NCI-H1048 (cell line): Measurements from ENCODE around the gene FZD7.

ENCODE experiments used
- DNase-seq: peaks from one replicate; lab custom pipeline; 2025; lab: John Stamatoyannopoulos, UW

The FZD7 gene

DNA sequence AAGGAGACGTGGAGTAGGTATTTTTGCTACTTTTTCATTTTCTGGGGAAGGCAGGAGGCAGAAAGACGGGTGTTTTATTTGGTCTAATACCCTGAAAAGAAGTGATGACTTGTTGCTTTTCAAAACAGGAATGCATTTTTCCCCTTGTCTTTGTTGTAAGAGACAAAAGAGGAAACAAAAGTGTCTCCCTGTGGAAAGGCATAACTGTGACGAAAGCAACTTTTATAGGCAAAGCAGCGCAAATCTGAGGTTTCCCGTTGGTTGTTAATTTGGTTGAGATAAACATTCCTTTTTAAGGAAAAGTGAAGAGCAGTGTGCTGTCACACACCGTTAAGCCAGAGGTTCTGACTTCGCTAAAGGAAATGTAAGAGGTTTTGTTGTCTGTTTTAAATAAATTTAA, 3.4 kb downstream of the FZD7 start:
- DNase-seq, result no peak

GRCh38 chr2:202038471-202039277, 5.0 kb downstream of the FZD7 start:
- no peak for DNase-seq

GRCh38 chr2:202039278-202040078, 5.8 kb downstream of the FZD7 start:
- no peak for DNase-seq

DNA sequence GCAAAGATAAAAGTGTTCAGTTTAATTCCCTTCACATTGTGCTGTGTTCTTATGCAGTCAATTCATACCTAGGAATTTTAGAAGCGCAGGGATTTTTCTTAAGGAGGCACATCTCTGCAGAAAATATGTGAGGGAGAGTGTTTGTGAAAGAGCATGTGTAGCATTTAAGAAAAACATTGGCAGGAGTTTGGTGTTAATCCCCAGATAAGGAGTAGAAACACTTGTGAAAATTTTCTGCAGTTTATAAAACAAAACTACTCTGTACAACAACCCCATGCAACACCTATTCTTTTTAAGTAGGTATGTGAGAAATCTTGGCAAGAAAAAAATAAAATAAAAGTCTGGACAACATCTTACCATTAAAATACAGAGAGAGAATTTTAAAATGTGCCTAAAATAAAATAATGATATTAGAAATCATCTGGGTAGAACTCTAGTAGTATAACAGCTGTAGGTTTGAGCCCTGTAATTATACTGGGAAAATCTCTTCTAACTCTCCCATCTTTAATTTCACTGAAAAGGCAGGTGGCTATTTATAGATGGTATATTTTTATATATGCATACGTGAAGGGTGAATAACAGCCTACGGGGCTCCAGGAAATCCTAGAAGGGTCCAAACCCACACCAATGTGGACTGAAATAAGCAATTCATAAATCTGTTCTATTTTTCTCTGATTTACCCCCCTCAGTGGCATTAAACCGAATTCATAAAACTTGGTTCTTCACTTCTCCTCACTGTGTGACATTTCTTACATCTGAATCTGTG, 6.6 kb downstream of the FZD7 start:
- DNase-seq, result no peak

- no peak for DNase-seq
These were observed 8.8 kb downstream of the FZD7 start for GRCh38 chr2:202042444-202042843.

DNA sequence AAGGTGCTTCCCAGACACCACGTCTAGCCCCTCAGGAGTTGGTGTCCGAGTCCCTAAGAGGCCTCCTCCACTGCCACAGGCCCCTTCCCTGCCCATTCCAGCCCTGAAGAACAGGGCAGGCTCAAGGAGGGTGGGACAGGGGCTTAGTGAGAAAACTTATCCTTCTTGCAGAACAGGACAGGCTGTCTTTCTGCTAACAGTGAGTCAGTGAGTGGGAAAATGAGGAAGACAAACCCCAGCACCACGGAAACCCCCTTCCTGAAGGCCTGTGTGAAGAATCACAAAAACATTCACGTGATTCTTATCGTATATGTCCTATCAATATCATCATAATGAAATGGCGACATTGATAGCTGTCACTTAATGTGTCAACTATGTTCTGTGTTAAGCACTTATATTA, 9.8 kb downstream of the FZD7 start:
- DNase-seq, result no peak

- no peak for DNase-seq
These were observed 11.1 kb downstream of the FZD7 start for GRCh38 chr2:202044777-202045176.

- no peak for DNase-seq
These were observed 12.9 kb downstream of the FZD7 start for GRCh38 chr2:202046572-202046971.

DNA sequence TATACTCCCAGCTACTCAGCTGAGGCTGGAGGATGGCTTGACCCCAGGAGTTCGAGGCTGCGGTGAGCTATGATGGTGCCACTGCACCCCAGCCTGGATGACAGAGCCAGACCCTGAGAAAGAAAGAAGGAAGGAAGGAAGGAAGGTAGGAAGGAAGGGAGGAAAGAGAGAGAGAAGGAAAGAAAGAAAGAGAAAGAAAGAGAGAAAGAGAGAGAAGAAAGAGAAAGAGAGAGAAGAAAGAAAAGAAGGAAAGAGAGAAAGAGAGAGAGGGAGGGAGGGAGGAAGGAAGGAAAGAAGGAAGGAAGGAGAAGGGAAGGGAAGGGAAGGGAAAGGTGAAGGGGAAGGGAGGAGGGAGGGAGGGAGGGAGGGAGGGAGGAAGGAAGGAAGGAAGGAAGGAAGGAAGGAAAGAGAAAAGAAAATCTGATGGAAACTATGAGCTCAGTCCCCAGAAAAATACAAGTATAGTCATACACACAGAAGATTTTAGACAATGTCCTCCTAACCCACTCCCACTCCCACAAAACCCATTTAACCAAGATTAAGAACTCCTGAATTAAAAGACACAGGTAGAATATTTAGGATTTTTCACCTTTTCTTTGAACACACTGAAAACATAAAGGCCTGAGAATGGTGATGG, 15.6 kb downstream of the FZD7 start:
- no peak for DNase-seq

- DNase-seq, result no peak
These were observed 16.2 kb downstream of the FZD7 start for GRCh38 chr2:202049840-202050239.

GRCh38 chr2:202050652-202051051, 17.0 kb downstream of the FZD7 start:
- DNase-seq, result no peak

GRCh38 chr2:202051499-202052161, 18.0 kb downstream of the FZD7 start:
- DNase-seq, result no peak

DNA sequence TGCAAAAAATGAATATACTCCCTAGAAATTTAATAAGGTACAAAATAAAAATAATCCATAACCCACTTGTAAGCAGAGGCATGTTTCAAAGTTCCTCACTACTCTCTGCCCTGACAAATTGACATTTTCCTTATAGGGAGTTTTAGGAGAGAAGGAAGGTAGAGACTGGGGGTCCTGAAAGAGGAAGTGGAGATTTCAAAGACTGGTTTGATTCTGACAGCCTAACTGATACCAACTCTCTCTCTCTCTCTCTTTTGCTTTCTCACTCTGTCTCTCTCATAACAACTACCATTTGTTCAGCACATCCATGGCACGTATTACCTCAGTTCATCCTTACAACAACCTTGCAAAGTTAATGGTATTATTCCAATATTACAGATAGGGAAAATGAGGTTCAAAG, 18.6 kb downstream of the FZD7 start:
- no peak for DNase-seq

DNA sequence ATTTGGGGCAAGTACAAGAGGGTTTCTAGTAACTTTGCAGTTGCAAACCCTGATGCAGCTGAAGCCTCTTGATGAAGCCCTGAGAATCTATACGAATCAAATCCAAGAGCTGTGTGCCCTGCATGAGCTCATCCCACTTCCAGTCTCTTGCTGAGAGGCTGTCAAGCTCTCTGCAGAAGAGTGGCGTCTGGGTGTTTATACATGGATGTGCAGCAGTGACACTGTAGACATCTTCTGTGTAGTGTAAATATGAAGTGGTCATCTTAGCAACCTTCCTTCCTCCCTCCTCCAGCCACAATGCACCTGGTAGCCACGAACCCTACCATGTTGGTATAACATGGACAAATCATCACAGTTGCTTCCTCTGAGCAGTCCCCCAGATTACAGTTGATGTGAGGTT, 21.0 kb downstream of the FZD7 start:
- no peak for DNase-seq

GRCh38 chr2:202056611-202057010, 23.0 kb downstream of the FZD7 start:
- no peak for DNase-seq

GRCh38 chr2:202060218-202060617, 26.6 kb downstream of the FZD7 start:
- DNase-seq, result no peak

GRCh38 chr2:202061695-202062094, 28.0 kb downstream of the FZD7 start:
- DNase-seq, result no peak

GRCh38 chr2:202064171-202064880, 30.7 kb downstream of the FZD7 start:
- DNase-seq, result no peak

- DNase-seq, result no peak
These were observed 31.2 kb downstream of the FZD7 start for GRCh38 chr2:202064881-202065230.

- DNase-seq, result no peak
These were observed 32.2 kb downstream of the FZD7 start for GRCh38 chr2:202065876-202066275.

DNA sequence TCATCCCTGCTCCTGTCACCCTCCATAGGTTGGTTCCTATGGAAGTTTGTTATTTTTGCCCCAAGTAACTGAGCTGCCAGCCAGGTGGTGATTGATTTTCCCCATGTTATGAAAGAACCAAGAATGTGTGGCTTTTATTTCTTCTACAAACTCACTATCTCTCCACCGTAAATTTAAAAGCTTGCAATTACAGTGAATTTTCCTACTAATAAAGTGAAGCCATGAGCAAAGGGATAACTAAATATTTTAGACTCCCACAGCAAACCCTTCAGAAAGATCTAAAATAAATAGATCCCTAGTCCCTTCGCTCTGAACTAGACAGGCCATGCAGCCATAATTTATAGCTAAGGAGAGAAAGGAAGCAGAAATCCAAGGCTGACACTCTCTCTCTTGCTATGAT, 33.2 kb downstream of the FZD7 start:
- DNase-seq, result no peak
